GM19043 (cell line): ENCODE measurements around the gene ZNF236.

Experiments used
- ATAC-seq: cut with Tn5 transposase; IDR thresholded peaks from one replicate; pipeline ENCODE4 v1.9.1; 2021; ENCODE audit warnings: low read depth; ENCODE audit not compliant: unreplicated experiment

ZNF236 gene

DNA sequence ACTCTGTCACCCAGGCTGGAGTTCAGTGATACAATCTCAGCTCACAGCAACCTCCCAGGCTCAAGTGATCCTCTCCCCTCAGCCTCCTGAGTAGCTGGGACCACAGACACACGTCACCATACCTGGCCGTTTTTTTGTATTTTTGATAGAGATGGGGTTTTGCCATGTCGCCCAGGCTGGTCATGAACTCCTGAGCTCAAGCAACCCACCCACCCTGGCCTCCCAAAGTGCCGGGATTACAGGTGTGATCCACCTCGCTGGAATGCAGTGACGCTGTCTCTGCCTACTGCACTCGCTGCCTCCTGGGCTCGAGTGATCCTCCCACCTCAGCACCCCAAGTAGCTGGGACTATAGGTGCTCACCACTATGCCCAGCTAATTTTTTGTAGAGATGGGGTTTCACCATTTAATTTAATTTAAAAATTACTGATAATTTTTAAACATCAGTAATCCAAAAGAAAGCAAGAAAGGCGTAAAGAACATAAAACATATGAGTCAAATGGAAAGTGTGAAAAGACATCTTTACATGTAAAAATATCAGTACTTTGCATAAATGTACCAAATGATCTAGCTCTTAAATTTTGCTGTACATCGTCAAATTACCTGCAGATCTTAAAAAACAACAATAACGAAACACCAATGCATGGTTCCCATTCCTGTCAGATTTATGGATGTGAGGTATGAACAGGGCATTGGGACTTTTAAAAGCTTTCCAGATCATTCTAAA is 2.8 kb upstream of the ZNF236 start:
- no peak for ATAC-seq

DNA sequence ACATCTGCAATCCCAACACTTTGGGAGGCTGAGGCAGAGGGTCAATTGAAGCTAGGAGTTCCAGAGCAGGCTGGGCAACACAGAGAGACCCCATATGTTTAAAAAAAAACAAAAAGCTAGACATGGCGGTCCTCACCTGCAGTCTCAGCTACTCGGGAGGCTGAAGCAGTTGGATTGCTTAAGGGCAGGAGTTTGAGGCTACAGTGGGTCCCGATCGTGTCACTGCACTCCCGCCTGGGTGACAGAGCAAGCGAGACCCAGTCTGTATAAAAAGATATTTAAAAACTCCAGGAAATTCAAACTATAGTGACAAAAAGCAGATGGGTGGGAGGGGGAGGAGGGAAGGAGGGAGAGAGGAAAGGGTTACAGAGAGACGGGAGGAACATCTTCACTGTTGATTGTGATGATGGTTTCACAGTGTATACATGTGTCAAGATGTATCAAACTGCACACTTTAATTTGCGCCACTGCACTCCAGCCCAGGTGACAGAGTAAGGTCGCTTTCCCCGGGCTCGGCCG is 942 bp upstream of the ZNF236 start:
- ATAC-seq = peak; percentile 11

DNA sequence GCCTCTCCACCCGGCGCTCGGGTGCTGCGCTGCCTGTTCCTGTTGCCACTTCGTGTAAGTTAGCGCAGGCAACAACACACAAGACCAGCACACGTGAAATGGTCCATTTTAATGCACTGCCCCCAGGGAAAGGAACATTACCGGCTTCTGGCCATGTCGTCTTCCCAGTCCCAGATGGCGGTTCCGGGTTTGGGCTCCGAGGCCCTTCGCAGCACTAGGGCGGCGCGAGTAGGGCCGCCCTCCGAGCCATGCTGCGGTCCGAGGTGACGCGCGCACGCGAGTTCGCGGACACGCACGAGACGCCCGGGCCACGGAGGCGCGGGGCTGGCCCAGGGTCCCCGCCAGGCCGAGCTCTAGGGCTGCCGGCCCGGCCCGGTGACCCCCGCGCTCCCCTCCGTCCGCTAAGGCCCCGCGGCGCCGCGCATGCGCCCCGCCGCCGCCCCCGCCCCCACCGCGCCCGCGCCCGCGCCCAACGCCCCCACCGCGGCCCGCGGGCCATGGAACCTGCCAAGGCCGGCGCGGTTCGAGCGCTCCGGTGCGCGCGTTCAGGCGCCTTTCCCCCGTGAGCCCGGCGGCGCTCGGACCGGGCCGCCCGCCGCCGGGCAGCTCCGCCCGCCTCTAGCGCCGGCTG is 367 bp upstream of the ZNF236 start:
- peak; percentile 31 for ATAC-seq

DNA sequence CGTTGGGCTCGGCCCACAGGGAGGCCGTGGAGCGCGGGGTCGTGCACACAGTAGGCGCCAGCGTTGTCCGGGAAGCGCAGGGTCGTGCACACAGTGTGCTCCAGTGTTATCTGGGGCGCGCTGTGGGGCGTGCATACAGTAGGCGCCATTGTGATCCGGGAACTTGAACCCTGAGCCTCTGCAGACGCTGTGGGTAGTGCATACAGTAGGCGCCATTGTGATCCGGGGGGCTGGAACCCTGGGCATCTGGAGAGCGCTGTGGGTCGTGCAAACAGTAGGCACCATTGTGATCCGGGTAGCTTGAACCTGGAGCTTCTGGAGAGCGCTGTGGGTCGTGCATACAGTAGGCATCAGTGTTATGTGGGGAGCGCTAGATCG is 793 bp downstream of the ZNF236 start:
- no peak for ATAC-seq

DNA sequence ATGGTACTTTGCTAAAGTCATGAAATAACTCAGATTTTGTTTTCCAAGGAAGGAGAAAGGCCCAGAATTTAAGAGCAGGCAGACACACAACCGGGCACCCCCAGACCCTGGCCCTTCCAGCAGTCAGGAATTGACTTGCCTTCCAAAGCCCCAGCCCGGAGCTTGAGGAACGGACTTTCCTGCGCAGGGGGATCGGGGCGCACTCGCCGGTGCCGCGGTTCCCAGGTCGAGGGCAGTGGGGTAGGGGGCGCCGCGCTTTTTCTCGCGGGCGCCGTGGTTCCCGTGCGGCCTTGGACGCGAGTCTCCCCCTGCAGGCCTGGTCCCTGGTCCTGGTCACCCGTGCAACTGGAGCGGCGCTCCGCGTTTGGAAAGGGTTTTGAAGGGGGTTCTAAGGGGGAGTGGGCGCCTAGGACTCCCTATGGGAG is 1.2 kb downstream of the ZNF236 start:
- ATAC-seq = no peak

DNA sequence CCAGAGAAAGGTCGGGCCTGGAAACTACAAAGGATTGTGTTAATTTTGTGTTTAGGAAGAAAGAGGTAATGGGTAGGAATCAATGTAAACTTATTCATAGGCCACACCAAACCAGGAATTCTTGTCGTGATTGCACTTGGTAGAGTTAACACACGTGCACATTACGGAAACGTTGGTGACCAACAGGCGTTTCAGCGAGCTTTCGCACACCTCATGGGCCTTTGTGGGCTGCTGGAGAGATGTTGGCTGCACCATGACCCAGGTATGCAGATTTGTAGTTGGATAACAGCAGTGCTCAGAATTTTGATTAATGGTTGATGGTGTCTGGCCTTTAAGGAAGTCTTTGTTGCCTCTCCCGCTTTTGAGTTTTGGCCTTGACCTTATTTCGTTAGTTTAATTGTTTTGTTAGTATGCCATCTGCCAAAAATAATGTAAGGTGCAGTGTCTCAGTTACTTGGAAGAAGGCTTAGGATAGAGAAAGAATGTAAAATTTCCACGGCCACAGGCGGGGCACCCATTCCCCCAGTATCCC is 1.9 kb downstream of the ZNF236 start:
- ATAC-seq = no peak

DNA sequence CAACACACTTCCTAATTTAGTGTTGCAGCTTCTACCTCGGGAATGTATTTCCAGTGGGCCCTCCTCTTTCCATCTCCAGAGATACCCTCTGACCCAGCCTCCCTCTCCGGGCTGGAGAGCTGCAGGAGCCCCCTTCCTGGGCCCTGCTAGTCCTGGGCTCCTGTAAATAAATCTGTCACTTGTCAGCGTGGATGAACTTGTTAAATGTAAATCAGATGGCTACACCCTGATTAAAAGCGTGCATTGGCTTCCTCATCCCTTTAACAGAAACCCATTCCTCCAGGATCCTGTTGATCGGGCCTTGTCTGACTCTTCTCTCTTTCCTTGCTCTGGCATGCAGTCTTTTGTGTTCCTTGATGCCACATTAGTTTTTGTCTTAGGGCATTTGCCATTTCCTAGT is 2.4 kb downstream of the ZNF236 start:
- ATAC-seq = no peak

DNA sequence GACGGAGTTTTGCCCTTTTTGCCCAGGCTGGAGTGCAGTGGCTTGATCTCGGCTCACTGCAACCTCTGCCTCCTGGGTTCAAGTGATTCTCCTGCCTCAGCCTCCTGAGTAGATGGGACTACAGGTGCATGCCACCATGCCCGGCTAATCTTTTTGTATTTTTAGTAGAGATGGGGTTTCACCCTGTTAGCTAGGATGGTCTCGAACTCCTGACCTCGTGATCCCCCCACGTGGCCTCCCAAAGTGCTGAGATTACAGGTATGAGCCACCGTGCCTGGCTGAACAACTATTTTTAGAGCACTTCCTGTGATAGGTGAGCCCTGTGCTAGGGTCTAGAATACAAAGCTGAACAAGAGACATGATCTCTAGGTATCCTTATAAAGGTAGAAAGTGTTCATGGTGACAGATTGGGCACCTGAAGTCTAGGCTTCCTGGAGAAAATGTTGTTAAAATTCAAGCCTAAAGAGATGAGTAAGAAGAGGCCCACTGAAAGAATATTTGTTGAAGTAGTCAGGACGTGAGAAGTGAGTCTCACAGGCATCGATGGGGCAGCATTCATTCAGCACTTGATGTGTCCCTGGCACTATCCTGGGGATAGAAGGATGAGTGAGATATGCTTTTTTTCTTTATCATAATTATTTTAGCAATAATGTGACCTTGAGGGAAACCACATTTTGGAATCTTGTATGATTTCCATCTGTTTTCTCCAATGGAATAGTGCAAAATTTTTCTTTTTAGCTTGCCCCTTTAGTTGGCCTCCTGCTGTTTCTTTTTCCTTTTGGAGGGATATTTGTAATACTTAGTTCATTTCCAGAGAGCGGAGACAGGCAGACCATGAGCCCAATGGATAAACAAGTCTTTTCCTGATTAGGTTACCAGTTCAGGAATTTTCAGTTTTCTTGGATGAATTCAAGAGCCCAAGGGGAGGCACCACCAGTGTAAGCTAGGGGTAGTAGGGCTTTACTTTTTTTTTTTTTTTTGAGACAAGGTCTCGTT is 5.1 kb downstream of the ZNF236 start:
- no peak for ATAC-seq

DNA sequence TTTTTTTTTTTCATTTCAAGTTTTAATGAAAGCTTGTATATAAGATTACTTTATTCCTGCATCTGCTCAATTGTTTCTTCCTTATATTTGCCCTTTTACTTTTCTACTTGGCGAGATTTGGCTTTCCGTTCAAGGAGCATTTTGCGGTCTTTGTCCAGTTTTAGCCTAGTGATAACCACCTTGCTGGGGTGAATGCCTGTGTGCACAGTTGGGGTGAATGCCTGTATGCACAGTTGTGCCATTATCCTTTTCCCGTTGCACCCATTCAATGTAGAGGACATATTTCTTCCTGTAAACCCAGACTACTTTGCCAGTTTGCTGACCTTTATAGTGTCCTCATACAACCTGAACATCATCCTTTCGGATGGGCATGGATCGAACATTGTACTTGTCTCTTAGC is 12.0 kb downstream of the ZNF236 start:
- ATAC-seq = no peak

DNA sequence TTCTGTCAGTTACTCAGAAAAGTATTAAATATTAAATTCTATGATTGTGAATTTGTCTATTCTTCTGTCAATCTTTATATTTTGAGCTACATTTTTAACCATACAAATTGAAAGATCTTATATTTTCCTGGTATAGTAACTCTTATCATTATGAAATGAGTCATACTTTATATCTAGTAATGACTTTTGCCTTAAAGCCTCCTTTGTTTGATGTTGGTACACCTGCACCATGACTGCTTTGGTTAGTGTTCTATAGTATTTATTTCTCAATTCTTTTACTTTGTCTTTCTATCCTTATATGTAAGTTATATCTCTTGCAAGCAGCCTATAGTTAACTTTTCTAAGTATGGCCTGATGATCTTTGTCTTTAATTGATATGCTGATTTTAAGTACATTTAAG is 13.0 kb downstream of the ZNF236 start:
- no peak for ATAC-seq

DNA sequence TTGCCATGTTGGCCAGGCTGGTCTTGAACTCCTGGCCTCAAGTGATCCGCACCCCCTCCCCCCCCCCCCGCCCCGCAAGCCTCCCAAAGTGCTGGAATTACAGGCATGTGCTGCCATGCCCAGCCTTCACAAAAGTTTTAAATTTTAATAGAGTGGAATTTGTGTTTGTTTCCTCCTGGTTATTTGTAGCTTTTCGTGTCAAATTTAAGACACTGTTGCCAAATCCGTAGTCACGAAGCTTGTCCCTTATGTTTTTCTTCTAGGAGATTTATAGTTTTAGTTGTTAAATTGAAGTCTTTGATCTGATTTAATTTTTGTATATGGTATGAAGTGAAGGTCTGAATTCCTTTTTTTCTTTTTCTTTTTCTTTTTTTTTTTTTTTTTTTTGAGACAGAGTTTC is 14.7 kb downstream of the ZNF236 start:
- ATAC-seq = no peak

DNA sequence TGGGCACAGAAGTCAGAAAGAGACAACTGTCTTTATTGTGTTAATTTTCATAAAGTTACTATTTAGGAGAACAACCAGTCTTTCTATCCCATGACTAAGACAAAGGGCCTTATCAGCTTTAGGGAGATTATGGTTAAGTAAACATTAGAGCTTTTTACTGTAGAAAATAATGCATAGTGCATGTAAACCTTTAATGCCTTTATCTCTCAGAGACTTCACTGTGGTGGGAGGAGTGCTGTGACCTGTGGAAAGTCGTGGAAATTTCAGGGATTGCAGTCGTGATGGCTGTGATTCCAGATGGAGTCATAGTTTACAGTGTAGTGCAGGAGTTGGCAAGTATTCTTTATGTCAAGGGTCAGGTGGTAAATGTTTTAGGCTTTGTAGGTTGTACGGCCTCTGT is 15.8 kb downstream of the ZNF236 start:
- ATAC-seq = no peak

DNA sequence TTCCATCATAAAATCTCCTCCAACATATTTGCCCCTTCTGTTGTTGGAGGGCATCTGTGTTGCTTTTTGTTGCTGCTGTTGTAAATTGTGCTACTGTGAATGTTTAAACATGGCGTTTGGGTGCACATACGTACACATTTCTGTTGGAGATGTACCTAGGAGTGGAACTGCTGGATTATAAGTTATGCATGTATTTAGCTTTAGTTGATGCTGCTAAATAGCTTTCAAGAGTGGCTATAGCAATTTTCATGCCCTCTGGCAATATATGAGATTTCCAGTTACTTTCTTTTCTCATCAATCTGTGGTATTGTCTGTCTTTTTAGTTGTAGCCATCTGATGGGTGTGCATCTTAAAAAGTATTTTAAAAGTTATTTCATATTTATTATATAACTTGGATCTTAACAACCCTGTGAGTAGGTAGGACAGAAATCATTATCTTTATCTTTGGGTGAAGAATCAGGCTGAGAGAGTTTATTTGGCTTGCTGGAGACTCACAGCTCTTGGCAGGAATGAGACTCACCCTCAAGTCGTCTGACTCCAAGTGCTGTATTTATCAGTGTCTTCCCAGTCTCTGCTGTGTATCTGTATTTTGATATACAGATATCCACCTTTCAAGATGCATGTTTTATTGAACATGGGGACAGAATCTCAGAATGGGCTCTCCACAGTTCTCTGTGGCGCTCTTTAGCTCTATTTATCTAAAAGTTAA is 16.9 kb downstream of the ZNF236 start:
- no peak for ATAC-seq

DNA sequence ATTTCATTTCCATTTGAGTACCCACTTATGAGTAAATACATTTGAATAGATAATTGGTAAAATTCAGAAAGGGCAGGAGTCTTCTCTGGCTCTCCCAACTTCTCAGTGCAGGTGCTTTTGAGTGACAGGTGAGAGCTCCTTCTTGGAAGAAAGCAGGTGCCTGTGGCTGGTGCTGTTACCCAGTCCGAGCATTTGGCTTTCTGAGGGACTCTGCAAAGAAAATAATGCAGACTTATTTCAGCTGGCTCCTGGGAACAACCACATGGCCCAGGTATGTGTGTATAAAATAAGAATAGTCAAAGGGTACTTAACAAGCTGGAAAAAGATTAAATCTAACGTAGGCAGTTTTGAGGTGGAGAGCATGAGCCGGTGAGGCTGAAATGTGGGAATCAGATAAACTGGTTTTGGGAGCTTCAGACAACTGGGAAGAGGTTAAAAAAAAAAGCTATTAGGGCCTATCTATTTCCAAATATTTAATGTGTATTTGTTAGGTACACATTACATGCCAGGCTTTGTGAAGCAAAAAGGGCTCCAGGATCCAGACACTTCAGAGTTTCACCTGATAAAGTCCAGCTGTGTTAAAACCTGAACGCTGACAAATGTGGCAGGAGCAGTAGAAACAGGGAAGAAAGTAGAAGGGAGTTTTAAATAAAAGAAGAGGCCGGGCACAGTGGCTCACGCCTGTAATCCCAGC is 20.6 kb downstream of the ZNF236 start:
- no peak for ATAC-seq

DNA sequence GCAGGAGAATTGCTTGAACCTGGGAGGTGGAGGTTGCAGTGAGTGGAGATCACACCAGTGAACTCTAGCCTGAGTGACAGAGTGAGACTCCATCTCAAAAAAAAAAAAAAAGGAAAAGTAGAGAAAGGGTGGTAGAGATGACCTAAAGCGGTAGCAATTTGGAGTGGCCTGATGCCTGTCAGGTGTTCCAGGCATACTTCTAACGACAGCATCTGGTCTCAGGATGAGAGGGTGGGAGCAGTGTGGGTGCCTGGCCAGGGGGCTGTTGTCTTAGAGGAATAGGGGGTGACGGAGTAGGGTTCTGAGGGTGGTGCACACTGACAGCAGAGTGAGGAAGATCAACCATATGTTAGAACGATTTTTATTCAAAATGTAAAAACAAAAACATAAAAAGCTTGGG is 21.8 kb downstream of the ZNF236 start:
- ATAC-seq = no peak

DNA sequence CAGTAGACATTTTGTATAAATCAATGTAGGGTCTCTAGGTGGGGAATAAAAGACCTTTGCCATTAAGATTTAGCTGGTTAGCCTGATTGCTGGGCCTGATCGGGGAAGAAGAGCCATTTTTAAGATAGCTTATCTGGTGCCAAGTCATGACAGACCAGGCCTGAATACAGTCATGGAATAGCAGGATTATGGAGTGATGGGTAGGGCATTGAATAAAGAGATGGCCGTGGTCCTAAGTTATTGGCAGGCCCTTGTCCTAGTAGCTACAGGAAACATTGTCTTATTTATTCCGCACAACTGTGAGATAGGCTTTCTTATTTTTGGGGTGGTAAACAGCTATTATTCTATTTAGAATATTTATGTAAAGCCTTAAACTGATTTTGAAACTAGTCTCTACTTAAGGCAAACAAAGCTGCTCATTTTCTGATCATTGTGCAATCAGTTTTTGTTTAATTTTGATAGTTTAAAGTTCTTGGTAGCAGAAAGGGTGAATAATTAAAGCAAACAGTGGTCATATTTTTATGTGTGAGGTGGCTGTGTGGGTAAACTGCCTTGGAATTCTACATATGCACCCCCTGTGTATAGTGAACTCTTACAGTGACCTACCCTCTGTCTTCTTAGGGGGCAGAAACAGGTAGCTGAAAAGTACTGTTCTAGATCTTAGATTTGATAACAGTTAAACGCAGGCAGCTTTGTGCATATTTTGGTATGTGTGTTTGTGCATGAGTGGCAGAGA is 22.6 kb downstream of the ZNF236 start:
- no peak for ATAC-seq

DNA sequence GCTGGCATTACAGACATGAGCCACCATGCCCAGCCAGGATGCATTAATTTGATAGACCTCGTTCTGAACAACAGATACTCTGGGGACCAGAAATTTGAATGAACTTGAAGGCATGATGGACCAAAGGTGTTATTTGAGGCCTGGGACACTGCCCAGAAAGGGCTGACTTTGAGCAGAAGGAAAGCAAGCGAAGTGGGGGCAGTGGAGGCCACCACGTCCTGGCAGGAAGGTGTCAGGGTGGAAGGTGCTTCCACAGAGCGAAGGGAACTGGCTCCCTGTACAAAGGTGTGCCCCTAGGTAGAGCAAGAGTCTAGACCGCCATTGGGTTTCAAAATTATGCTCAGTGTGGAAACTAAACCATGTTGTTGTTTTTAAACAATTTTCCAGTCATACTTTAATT is 23.9 kb downstream of the ZNF236 start:
- ATAC-seq = no peak

DNA sequence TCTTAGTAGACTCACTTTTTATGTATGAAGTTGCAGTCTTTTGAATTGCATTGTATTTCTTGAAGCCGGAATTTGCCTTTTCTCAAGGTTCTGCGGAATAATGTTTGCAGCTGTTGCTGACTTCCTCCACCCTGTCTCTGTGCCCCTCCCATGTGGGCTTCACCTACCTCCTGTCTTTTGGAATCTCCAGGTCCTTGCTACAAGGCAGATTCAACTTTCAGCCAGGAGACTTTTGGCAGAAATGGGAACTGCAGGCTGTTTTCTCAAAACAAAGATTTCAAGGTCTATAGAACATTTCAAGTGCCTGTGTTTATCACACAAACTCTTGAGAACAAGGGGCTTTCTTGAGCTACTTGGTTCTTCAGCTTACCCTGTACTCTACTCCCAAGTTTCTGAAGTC is 25.6 kb downstream of the ZNF236 start:
- no peak for ATAC-seq

DNA sequence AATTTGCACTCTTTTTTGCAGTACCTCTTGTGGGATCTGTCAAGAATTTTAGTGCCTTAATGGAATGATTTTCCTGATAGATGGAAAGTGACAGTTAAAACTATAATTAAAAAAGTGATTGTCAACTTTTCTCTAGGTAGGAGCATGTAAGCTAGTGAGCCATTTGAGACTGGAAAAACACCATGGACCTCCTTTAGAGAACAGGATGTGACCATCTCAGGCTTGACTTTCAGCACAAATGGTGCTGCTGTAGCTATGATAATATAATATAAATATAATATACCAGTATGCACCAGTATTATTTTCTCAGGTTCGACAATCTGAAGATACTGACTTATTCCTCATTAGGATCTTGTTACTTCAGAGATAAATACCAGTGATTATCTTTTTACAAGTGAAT is 27.8 kb downstream of the ZNF236 start:
- ATAC-seq = peak; percentile 67
